GM12801 (cell line): ENCODE data around the gene C16orf78.

Experiments
- CTCF ChIP-seq: IDR thresholded peaks from one replicate; pipeline ENCODE4 v1.5.1; 2011; ENCODE audit warnings: control low read depth; ENCODE audit not compliant: insufficient read length; ENCODE audit errors: extremely low read depth

The C16orf78 gene

GRCh38 chr16:49343291-49343690, 30.3 kb upstream of the C16orf78 start:
- no peak for TF ChIP-seq CTCF

GRCh38 chr16:49344401-49344800, 29.2 kb upstream of the C16orf78 start:
- no peak for TF ChIP-seq CTCF

- TF ChIP-seq CTCF = no peak
Observed at GRCh38 chr16:49345829-49346228, 27.8 kb upstream of the C16orf78 start.

- TF ChIP-seq CTCF = no peak
Observed at GRCh38 chr16:49346459-49346858, 27.1 kb upstream of the C16orf78 start.

- TF ChIP-seq CTCF = no peak
Observed at GRCh38 chr16:49347476-49347875, 26.1 kb upstream of the C16orf78 start.

- TF ChIP-seq CTCF = no peak
Observed at GRCh38 chr16:49348408-49349176, 25.0 kb upstream of the C16orf78 start.

- TF ChIP-seq CTCF = no peak
Observed at GRCh38 chr16:49349446-49350168, 24.0 kb upstream of the C16orf78 start.
